ENCODE data around the gene GABRA1.

DNA sequence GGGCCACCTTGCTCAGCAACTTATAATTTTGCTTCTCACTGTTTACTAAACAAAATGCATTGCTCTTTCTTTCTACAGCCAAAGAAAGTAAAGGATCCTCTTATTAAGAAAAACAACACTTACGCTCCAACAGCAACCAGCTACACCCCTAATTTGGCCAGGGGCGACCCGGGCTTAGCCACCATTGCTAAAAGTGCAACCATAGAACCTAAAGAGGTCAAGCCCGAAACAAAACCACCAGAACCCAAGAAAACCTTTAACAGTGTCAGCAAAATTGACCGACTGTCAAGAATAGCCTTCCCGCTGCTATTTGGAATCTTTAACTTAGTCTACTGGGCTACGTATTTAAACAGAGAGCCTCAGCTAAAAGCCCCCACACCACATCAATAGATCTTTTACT, 49.1 kb downstream of the GABRA1 start:
- TF ChIP-seq EZH2 (IDR thresholded peaks at IDR 0.05; ENCODE audit: borderline replicate concordance, low read length) (no peak), CTCF (IDR thresholded peaks at IDR 0.05; ENCODE audit: low read length) (no peak)

Data from OCI-LY1 (cell line).